ENCODE measurements around the gene MMAB.

The MMAB gene

GRCh38 chr12:109513051-109513450, 60.3 kb downstream of the MMAB start:
- ATAC-seq, result no peak
- no peak overlapping the region for H3K4me3 Mint-ChIP-seq
- H3K36me3 Mint-ChIP-seq, result peaks cover 78% of the 10 kb centered on the region
- no peaks in the 10 kb centered on the region for H3K4me1 Mint-ChIP-seq
- no peak overlapping the region for H3K27ac Mint-ChIP-seq
- H3K27me3 Mint-ChIP-seq, result no peaks in the 10 kb centered on the region
- H3K9me3 Mint-ChIP-seq, result no peaks in the 10 kb centered on the region

GRCh38 chr12:109512608-109513007, 60.7 kb downstream of the MMAB start:
- Mint-ChIP-seq H3K36me3 (peaks cover 78% of the 10 kb centered on the region), H3K4me1 (no peaks in the 10 kb centered on the region), H3K27ac (no peak overlapping the region), H3K27me3 (no peaks in the 10 kb centered on the region), H3K4me3 (no peak overlapping the region), H3K9me3 (no peaks in the 10 kb centered on the region)
- ATAC-seq, result no peak

- Mint-ChIP-seq H3K4me1 (no peaks in the 10 kb centered on the region), H3K4me3 (no peak overlapping the region), H3K36me3 (peaks cover 77% of the 10 kb centered on the region), H3K27me3 (no peaks in the 10 kb centered on the region), H3K27ac (no peak overlapping the region), H3K9me3 (no peaks in the 10 kb centered on the region)
- no peak for ATAC-seq
These were observed 63.1 kb downstream of the MMAB start for GRCh38 chr12:109510196-109510595.

- ATAC-seq, result no peak
- Mint-ChIP-seq H3K4me1 (no peaks in the 10 kb centered on the region), H3K27ac (peak overlapping the region; percentile 17), H3K9me3 (no peaks in the 10 kb centered on the region), H3K4me3 (no peak overlapping the region), H3K36me3 (peaks cover 76% of the 10 kb centered on the region), H3K27me3 (no peaks in the 10 kb centered on the region)
These were observed 69.2 kb downstream of the MMAB start for GRCh38 chr12:109504068-109504467.

Data from stimulated activated memory B cell treated with anti-CD40 and anti-IgM and Interleukin-4, amounts not matched to agents 10 μg/mL and 1 μg/mL and 100 μg/mL, for 72 hours (primary cell).